ENCODE measurements around the gene HSPB9. TPM values are rescaled to one million over a fixed set of nuclear protein-coding genes. Genes with fewer than 3 reads are reported as not detected.

Gene HSPB9
- total and polyA plus RNA-seq, 9 of the 15 experiments (the other 6 are each of a cell fraction or from before 2014, with no cell fraction given) = 0.04 to 0.16 (median 0.08) TPM; not detected in 3

- TF ChIP-seq ZNF740 (CRISPR knock-in tag; IDR thresholded peaks at IDR 0.05) (no peak), ZNF740 (tag; IDR thresholded peaks at IDR 0.05) (0 out of 4 replicates have a peak, but pooled peaks of 1 of the 2 experiments have one; percentile 52), ZNF583 (CRISPR knock-in tag; IDR thresholded peaks at IDR 0.05) (no peak), VEZF1 (CRISPR knock-in tag; IDR thresholded peaks at IDR 0.05) (peak; percentile 76), ETS2 (tag; IDR thresholded peaks at IDR 0.05; ENCODE audit: borderline replicate concordance, poor library complexity, severe bottlenecking) (no peak), HCFC1 (IDR thresholded peaks at IDR 0.05; ENCODE audit: low read depth, low read length) (no peak)
Observed at GRCh38 chr17:42111871-42112551, 10.6 kb upstream of the HSPB9 start (continued).
